Measurements from ENCODE around the gene GPR132. TPM values are rescaled to one million over a fixed set of nuclear protein-coding genes. Genes with fewer than 3 reads are reported as not detected.

Gene GPR132
- total and polyA plus RNA-seq, 2 donors (not counting 3 experiments of a cell fraction or from before 2014, with no cell fraction given) = not detected

GRCh38 chr14:105107781-105108515 is 42.7 kb upstream of the GPR132 start:
- ChIA-PET CTCF (interaction anchor here (0.7 to 1.6 kb wide), 5 partner anchors 9 to 159 kb away, joined by 3 to 7 read pairs (median 5); no protein-coding TSS in a partner anchor), POLR2A (no interaction called here)
- Histone ChIP-seq H3K9me1 (replicated peaks; ENCODE audit: control insufficient read depth, extremely low read depth, insufficient read depth, low read length) (no peaks in the 10 kb centered on the region), H3K4me2 (ENCODE audit: insufficient read depth, low read length) (no peak overlapping the region), H3K4me3 (replicated peaks in 1 of 3; ENCODE audit: insufficient read depth in 1 of 3, low read depth in 1 of 3, low read length in 3 of 3) (no peak overlapping the region), H3K27ac (ENCODE audit: insufficient read depth, low read depth, low read length) (no peak overlapping the region), H3K79me2 (ENCODE audit: control insufficient read depth, insufficient read depth, low read length) (no peaks in the 10 kb centered on the region), H3K9ac (replicated peaks; ENCODE audit: extremely low read depth, insufficient read depth, low read length) (no peak overlapping the region), H4K20me1 (replicated peaks; ENCODE audit: control insufficient read depth, extremely low read depth, insufficient read depth, low read length) (no peaks in the 10 kb centered on the region), H3K4me1 (ENCODE audit: control insufficient read depth, extremely low read depth, insufficient read depth, low read length) (no peaks in the 10 kb centered on the region), H3K9me3 (replicated peaks; ENCODE audit: control insufficient read depth, insufficient read depth, low read length) (no peaks in the 10 kb centered on the region), H3K36me3 (ENCODE audit: control insufficient read depth in 2 of 2, extremely low read depth in 1 of 2, insufficient read depth in 2 of 2, low read length in 2 of 2) (no peaks in the 10 kb centered on the region), H3K27me3 (ENCODE audit: control insufficient read depth in 2 of 2, insufficient read depth in 2 of 2, low read length in 2 of 2) (peaks cover 13 to 33% of the 10 kb centered on the region in 2 experiments), H2AFZ (ENCODE audit: low read depth, low read length) (no peak overlapping the region)
- FAIRE-seq = no peak
- TF ChIP-seq MAX (IDR thresholded peaks at IDR 0.05; ENCODE audit: insufficient read depth, insufficient read length) = no peak
- TF ChIP-seq EZH2 (IDR thresholded peaks at IDR 0.05; ENCODE audit: borderline replicate concordance, low read depth, low read length, severe bottlenecking) = no peak
- no peak for TF ChIP-seq POLR2A (IDR thresholded peaks at IDR 0.05; ENCODE audit: low read depth, low read length)
- no peak for TF ChIP-seq GATA2 (IDR thresholded peaks at IDR 0.05; ENCODE audit: insufficient read depth, insufficient read length, low read depth, low read length)
- TF ChIP-seq POLR2AphosphoS5 (IDR thresholded peaks at IDR 0.05; ENCODE audit: insufficient read depth, low read depth, low read length) = no peak
- TF ChIP-seq MYC (IDR thresholded peaks at IDR 0.05; ENCODE audit: low read depth, low read length) = no peak
- TF ChIP-seq, protein P1, sequence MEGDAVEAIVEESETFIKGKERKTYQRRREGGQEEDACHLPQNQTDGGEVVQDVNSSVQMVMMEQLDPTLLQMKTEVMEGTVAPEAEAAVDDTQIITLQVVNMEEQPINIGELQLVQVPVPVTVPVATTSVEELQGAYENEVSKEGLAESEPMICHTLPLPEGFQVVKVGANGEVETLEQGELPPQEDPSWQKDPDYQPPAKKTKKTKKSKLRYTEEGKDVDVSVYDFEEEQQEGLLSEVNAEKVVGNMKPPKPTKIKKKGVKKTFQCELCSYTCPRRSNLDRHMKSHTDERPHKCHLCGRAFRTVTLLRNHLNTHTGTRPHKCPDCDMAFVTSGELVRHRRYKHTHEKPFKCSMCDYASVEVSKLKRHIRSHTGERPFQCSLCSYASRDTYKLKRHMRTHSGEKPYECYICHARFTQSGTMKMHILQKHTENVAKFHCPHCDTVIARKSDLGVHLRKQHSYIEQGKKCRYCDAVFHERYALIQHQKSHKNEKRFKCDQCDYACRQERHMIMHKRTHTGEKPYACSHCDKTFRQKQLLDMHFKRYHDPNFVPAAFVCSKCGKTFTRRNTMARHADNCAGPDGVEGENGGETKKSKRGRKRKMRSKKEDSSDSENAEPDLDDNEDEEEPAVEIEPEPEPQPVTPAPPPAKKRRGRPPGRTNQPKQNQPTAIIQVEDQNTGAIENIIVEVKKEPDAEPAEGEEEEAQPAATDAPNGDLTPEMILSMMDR (IDR thresholded peaks at IDR 0.05; ENCODE audit: extremely low read depth in 1 of 2, insufficient read depth in 1 of 2, low read depth in 1 of 2, low read length in 2 of 2) = no peak
- no peak for TF ChIP-seq FOS (IDR thresholded peaks at IDR 0.05; ENCODE audit: borderline replicate concordance, insufficient read depth, low read length)
- TF ChIP-seq JUN (IDR thresholded peaks at IDR 0.05; ENCODE audit: borderline replicate concordance, insufficient read depth, insufficient read length, low read depth) = no peak
- intact Hi-C loops (cut with micrococcal nuclease) = no loop called here
- DNase-seq (ENCODE audit: low read depth, low spot score) = no peak
- dilution Hi-C loops (cut with MboI; ENCODE audit: extremely low pct_ligation_motif_present, low sequenced_read_pairs) = no loop called here
- no TSS peak for BruUV-seq (replicated peaks)
